ENCODE results near the gene CHRM3. TPM values are rescaled to one million over a fixed set of nuclear protein-coding genes. Genes with fewer than 3 reads are reported as not detected.

CHRM3 gene
- total and polyA plus RNA-seq, 8 donors = 1.5 to 6.7 (median 2.4) TPM

DNA sequence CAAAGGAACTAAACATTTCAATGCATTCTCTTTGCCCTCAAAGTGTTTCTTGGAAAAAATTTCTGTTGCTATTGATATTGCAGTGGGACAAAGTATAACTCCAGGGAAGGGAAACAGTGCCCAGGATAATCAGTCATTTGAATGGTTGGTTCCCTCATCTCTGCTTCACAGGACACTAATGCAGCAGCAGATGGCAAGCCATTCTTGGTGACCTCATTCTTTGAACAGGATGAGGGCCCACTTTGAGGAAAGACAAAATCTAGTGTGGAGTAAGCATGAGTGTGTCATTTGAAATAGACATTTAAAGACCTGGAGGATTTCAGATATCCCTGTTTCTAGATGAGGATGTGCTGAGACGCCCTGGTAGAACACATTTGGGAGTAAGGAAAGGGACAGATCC is 32.3 kb downstream of the CHRM3 start:
- H3K4me3 ChIP-seq = no peak overlapping the region
- ATAC-seq = no peak
- no peaks in the 10 kb centered on the region for H3K36me3 ChIP-seq
- H3K27me3 ChIP-seq = no peaks in the 10 kb centered on the region
- no peak for DNase-seq
- intact Hi-C loops (cut with DNase I) = no loop called here
- H3K9me3 ChIP-seq = no peaks in the 10 kb centered on the region
- no peak for TF ChIP-seq CTCF (IDR thresholded peaks at IDR 0.05)
- no peaks in the 10 kb centered on the region for H3K4me1 ChIP-seq
- H3K27ac ChIP-seq = no peak overlapping the region

GRCh38 chr1:239421811-239422210 is 35.4 kb downstream of the CHRM3 start:
- no peak overlapping the region for H3K4me3 ChIP-seq
- ATAC-seq (no peak), DNase-seq (no peak)
- H3K36me3 ChIP-seq = no peaks in the 10 kb centered on the region
- H3K27ac ChIP-seq = no peak overlapping the region
- intact Hi-C loops (cut with DNase I) = no loop called here
- H3K4me1 ChIP-seq = no peaks in the 10 kb centered on the region
- no peaks in the 10 kb centered on the region for H3K9me3 ChIP-seq
- no peak for TF ChIP-seq CTCF (IDR thresholded peaks at IDR 0.05)
- H3K27me3 ChIP-seq = no peaks in the 10 kb centered on the region

- no peak overlapping the region for H3K27ac ChIP-seq
- TF ChIP-seq CTCF (IDR thresholded peaks at IDR 0.05) = no peak
- intact Hi-C loops (cut with DNase I) = no loop called here
- no peak for DNase-seq
- no peaks in the 10 kb centered on the region for H3K27me3 ChIP-seq
- no peak overlapping the region for H3K4me3 ChIP-seq
- H3K9me3 ChIP-seq = no peaks in the 10 kb centered on the region
- H3K36me3 ChIP-seq = no peaks in the 10 kb centered on the region
- no peak for ATAC-seq
- no peaks in the 10 kb centered on the region for H3K4me1 ChIP-seq
Observed at GRCh38 chr1:239422818-239423217, 36.5 kb downstream of the CHRM3 start.

DNA sequence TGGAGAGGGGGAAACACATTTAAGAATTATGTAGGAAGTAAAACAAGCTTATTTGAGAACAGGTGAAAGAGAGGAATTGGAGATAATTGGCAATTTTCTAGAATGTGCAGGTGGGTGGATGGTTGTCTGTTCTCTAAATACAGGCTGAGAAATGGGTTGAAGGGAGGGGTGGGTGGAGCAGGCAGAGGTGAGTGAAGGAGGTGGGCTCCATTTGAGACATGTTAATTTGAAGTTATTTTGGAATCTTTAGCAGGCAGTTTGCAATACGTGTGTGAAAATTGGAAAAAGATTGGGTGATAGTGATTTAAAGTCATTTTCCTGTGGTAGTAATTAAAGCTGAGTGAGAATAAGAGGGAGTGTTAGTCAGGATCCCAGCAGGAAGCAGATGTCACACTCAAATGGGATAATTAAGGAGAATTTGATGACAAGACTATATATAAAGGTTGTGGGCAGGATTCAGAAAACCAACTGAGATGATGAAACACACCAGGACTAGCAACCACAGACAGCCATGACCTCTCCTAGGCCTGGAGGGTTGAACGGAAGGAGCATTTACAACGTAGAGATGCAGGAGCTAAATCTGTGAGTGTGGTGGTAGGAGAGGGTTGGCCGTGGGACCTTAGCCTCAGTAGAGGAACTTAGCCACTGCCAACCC is 40.6 kb downstream of the CHRM3 start:
- no peak overlapping the region for H3K27ac ChIP-seq
- intact Hi-C loops (cut with DNase I) = no loop called here
- H3K36me3 ChIP-seq = no peaks in the 10 kb centered on the region
- ATAC-seq (no peak), DNase-seq (no peak)
- H3K4me1 ChIP-seq = no peaks in the 10 kb centered on the region
- H3K9me3 ChIP-seq = no peaks in the 10 kb centered on the region
- H3K4me3 ChIP-seq = no peak overlapping the region
- H3K27me3 ChIP-seq = no peaks in the 10 kb centered on the region
- TF ChIP-seq CTCF (IDR thresholded peaks at IDR 0.05) = no peak

DNA sequence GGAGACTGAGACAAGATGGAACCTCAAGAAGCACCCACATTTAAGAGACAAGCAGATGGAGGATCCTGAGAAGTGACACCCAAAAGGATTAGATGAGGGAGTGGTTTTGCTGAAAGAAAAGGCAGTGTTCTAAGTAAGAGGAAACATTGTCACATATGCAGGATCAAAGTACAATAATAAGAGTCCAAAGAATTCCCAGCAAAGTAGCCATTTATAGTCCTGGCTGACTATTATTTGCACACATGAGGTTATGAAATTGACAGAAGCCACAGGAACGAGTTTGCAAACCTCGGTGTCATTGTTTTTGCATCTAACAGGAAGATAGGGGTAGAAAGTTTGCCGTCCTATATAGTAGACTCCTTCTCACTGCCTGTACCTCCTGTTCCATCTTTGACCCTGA is 41.3 kb downstream of the CHRM3 start:
- H3K36me3 ChIP-seq = no peaks in the 10 kb centered on the region
- DNase-seq (no peak), ATAC-seq (no peak)
- no peak overlapping the region for H3K4me3 ChIP-seq
- no peaks in the 10 kb centered on the region for H3K4me1 ChIP-seq
- H3K27ac ChIP-seq = no peak overlapping the region
- intact Hi-C loops (cut with DNase I) = no loop called here
- no peaks in the 10 kb centered on the region for H3K27me3 ChIP-seq
- TF ChIP-seq CTCF (IDR thresholded peaks at IDR 0.05) = no peak
- no peaks in the 10 kb centered on the region for H3K9me3 ChIP-seq

Data from left lung (tissue), 10 donors.